GM23338 (cell line): Measurements from ENCODE around the gene ZNF536. TPM values are rescaled to one million over a fixed set of nuclear protein-coding genes. Genes with fewer than 3 reads are reported as not detected.

Source experiments
- ATAC-seq: fragments of 200-7000 bp; cut with Tn5 transposase; 3 replicates; pipeline ENCODE4 v1.9.1; 2020
- DNase-seq: peaks from one replicate; pipeline ENCODE4 v3.0.0-alpha.2; 2015; ENCODE audit warnings: low spot score
- H2AFZ ChIP-seq: fragments of 200-600 bp; sonication (generic); 2 replicates; pipeline ENCODE4 v1.8.0; 2016; ENCODE audit warnings: antibody characterized with exemption, mild to moderate bottlenecking, moderate library complexity
- H3F3A ChIP-seq: fragments of 200-600 bp; sonication (generic); replicated peaks from 2 replicates; pipeline ENCODE4 v1.8.0; 2017; ENCODE audit warnings: antibody characterized with exemption, mixed run types, low read depth
- H3K27ac ChIP-seq: fragments of 200-600 bp; sonication (generic); 2 replicates; pipeline ENCODE4 v1.6.1; 2016; ENCODE audit warnings: low read depth
- H3K27me3 ChIP-seq: fragments of 200-600 bp; sonication (generic); 2 replicates; pipeline ENCODE4 v1.8.0; 2016; ENCODE audit warnings: mild to moderate bottlenecking, mixed run types, moderate library complexity; ENCODE audit not compliant: insufficient read depth
- H3K36me3 ChIP-seq: fragments of 200-600 bp; sonication (generic); 2 replicates; pipeline ENCODE4 v1.8.0; 2016; ENCODE audit warnings: mild to moderate bottlenecking; ENCODE audit not compliant: insufficient read depth
- H3K4me1 ChIP-seq: fragments of 200-600 bp; sonication (generic); 2 replicates; pipeline ENCODE4 v1.8.0; 2016; ENCODE audit warnings: mild to moderate bottlenecking, moderate library complexity; ENCODE audit not compliant: insufficient read depth
- H3K4me2 ChIP-seq: fragments of 200-600 bp; sonication (generic); 2 replicates; pipeline ENCODE4 v1.7.1; 2017; ENCODE audit warnings: mixed run types
- H3K4me3 ChIP-seq: fragments of 200-600 bp; sonication (generic); 2 replicates; pipeline ENCODE4 v1.6.1; 2016; ENCODE audit warnings: mixed run types
- H3K79me2 ChIP-seq: fragments of 200-600 bp; sonication (generic); replicated peaks from 2 replicates; pipeline ENCODE4 v1.8.0; 2017; ENCODE audit warnings: mild to moderate bottlenecking; ENCODE audit not compliant: insufficient read depth
- H3K9me2 ChIP-seq: fragments of 200-600 bp; sonication (generic); 2 replicates; pipeline ENCODE4 v1.8.0; 2017; ENCODE audit not compliant: insufficient read depth
- H4K20me1 ChIP-seq: fragments of 200-600 bp; sonication (generic); replicated peaks from 2 replicates; pipeline ENCODE4 v1.8.0; 2017; ENCODE audit warnings: mild to moderate bottlenecking; ENCODE audit not compliant: insufficient read depth
- H3K27ac Mint-ChIP-seq: 2 replicates; pipeline ENCODE4 v1.8.0; 2020; ENCODE audit warnings: inconsistent platforms, mild to moderate bottlenecking, moderate library complexity, mixed read lengths
- H3K27me3 Mint-ChIP-seq: 3 replicates; pipeline ENCODE4 v1.8.0; 2022; ENCODE audit warnings: low read depth, mild to moderate bottlenecking, moderate library complexity, mixed read lengths, inconsistent platforms; ENCODE audit not compliant: insufficient read depth, poor library complexity
- H3K36me3 Mint-ChIP-seq: 3 replicates; pipeline ENCODE4 v1.8.0; 2021; ENCODE audit warnings: low read depth, mild to moderate bottlenecking, inconsistent platforms, moderate library complexity, mixed read lengths
- H3K4me1 Mint-ChIP-seq: 3 replicates; pipeline ENCODE4 v1.8.0; 2020; ENCODE audit warnings: mild to moderate bottlenecking, inconsistent platforms, mixed read lengths
- H3K4me3 Mint-ChIP-seq: 3 replicates; pipeline ENCODE4 v1.8.0; 2021; ENCODE audit warnings: moderate library complexity, mild to moderate bottlenecking, inconsistent platforms, mixed read lengths
- H3K9me3 Mint-ChIP-seq: 3 replicates; pipeline ENCODE4 v1.8.0; 2020; ENCODE audit warnings: moderate library complexity, mild to moderate bottlenecking, inconsistent platforms, mixed read lengths
- CREB1 ChIP-seq: fragments of 250-450 bp; sonication (Bioruptor Pico); IDR thresholded peaks from 2 replicates; pipeline ENCODE4 v1.5.0; 2020; ENCODE audit warnings: low read depth, mild to moderate bottlenecking, moderate library complexity
- CTCF ChIP-seq, 2 experiments: fragments of 200-600 bp in 1 of 2; sonication (generic) in 1 of 2; conservative IDR thresholded peaks; 2 replicates each; pipeline versions ENCODE4 v1.5.1 to v1.6.1; 2016 to 2017; ENCODE audit warnings: antibody characterized with exemption in 2 of 2, low read depth in 2 of 2, mild to moderate bottlenecking in 2 of 2, moderate library complexity in 1 of 2
- ETS1 ChIP-seq: IDR thresholded peaks from 2 replicates; pipeline ENCODE4 v1.6.1; 2016; ENCODE audit warnings: antibody characterized with exemption
- EZH2 ChIP-seq: fragments of 200-600 bp; sonication (generic); IDR thresholded peaks from one replicate; pipeline ENCODE4 v1.8.0; 2017; ENCODE audit warnings: antibody characterized with exemption, mild to moderate bottlenecking, low read depth; ENCODE audit not compliant: unreplicated experiment
- EZH2phosphoT487 ChIP-seq: fragments of 200-600 bp; sonication (generic); IDR thresholded peaks from one replicate; pipeline ENCODE4 v1.8.1; 2018; ENCODE audit warnings: antibody characterized with exemption; ENCODE audit not compliant: unreplicated experiment
- JUNB ChIP-seq: IDR thresholded peaks from one replicate; pipeline ENCODE4 v1.6.1; 2016; ENCODE audit warnings: antibody characterized with exemption; ENCODE audit not compliant: unreplicated experiment
- NANOG ChIP-seq: IDR thresholded peaks from 2 replicates; pipeline ENCODE4 v1.6.1; 2016; ENCODE audit warnings: antibody characterized with exemption, borderline replicate concordance
- POLR2AphosphoS5 ChIP-seq: IDR thresholded peaks from 2 replicates; pipeline ENCODE4 v1.6.1; 2016; ENCODE audit warnings: antibody characterized with exemption, low read depth
- REST ChIP-seq: IDR thresholded peaks from one replicate; pipeline ENCODE4 v1.6.1; 2018; ENCODE audit warnings: antibody characterized with exemption; ENCODE audit not compliant: unreplicated experiment
- STAT1 ChIP-seq: IDR thresholded peaks from one replicate; pipeline ENCODE4 v1.6.1; 2016; ENCODE audit warnings: antibody characterized with exemption; ENCODE audit not compliant: unreplicated experiment
- ZNF114 ChIP-seq: fragments of 250-450 bp; sonication (Bioruptor Pico); IDR thresholded peaks from 2 replicates; pipeline ENCODE4 v1.5.0; 2020; ENCODE audit warnings: mild to moderate bottlenecking, moderate library complexity
- ZNF331 ChIP-seq: fragments of 250-450 bp; sonication (Bioruptor Pico); IDR thresholded peaks from 2 replicates; pipeline ENCODE4 v1.5.0; 2020; ENCODE audit warnings: low read depth, mild to moderate bottlenecking, moderate library complexity
- ZNF462 ChIP-seq: fragments of 250-450 bp; sonication (Bioruptor Pico); IDR thresholded peaks from 2 replicates; pipeline ENCODE4 v1.5.0; 2020; ENCODE audit warnings: mild to moderate bottlenecking, moderate library complexity
- polyA plus RNA-seq: library from polyadenylated mRNA; unstranded; fragments of >200 nt; fragmentation: Nextera tagmentation; extraction: Ambion mirVana; gene quantifications from 2 replicates; pipeline ENCODE4 v1.2.1, GENCODE V29; 2016
- total RNA-seq: library from RNA; depleted of rRNA; stranded (reverse); fragments of >200 nt; shearing (Covaris generic); gene quantifications from 2 replicates; pipeline ENCODE4 v1.2.3, GENCODE V29; 2014

Gene ZNF536
- total and polyA plus RNA-seq, 2 experiments from 2014 or later: 0.07 TPM; not detected in 1

- Mint-ChIP-seq H3K4me1 (peaks cover 8% of the 10 kb centered on the region; the same call in 2 of the 3 replicates), H3K4me3 (no peak overlapping the region), H3K36me3 (no peaks in the 10 kb centered on the region), H3K9me3 (no peaks in the 10 kb centered on the region; the same call in 2 of the 3 replicates), H3K27ac (no peak overlapping the region), H3K27me3 (peaks cover 4% of the 10 kb centered on the region)
- peaks cover 8% of the 10 kb centered on the region for H3K4me1 ChIP-seq
- DNase-seq (no peak), ATAC-seq (no peak)
- H2AFZ ChIP-seq: no peak overlapping the region
- no peaks in the 10 kb centered on the region for H3K79me2 ChIP-seq
- no peaks in the 10 kb centered on the region for H3K36me3 ChIP-seq
- H3K27me3 ChIP-seq: peaks cover 23% of the 10 kb centered on the region
- H3K27ac ChIP-seq: no peak overlapping the region
- 0 out of 2 replicates have a peak, but pooled peaks cover 3% of the 10 kb centered on the region for H3K9me2 ChIP-seq
- H3F3A ChIP-seq: no peaks in the 10 kb centered on the region
- H4K20me1 ChIP-seq: no peaks in the 10 kb centered on the region
- TF ChIP-seq ZNF331 (CRISPR knock-in tag) (no peak), CTCF (conservative IDR thresholded peaks at IDR 0.05; ENCODE audit: low read depth in 2 of 2) (no peak), REST (no peak), POLR2AphosphoS5 (no peak), STAT1 (no peak), ZNF462 (CRISPR knock-in tag) (no peak), JUNB (no peak), EZH2 (no peak), ZNF114 (CRISPR knock-in tag) (no peak), CREB1 (no peak), EZH2phosphoT487 (no peak), ETS1 (no peak), NANOG (no peak)
- H3K4me2 ChIP-seq: no peak overlapping the region
- H3K4me3 ChIP-seq: no peak overlapping the region
Observed at GRCh38 chr19:30378701-30379100, 6.5 kb downstream of the ZNF536 start.
